Suprapubic skin (tissue), 4 donors: Measurements from ENCODE around the gene CXCL14.

ENCODE experiments used
- EP300 ChIP-seq: sonication (generic); formaldehyde crosslinking; IDR thresholded peaks from one replicate; pipeline ENCODE4 v1.6.1; 2017; ENCODE audit warnings: antibody characterized with exemption
- POLR2A ChIP-seq, 2 donors: fragments of 450-650 bp; IDR thresholded peaks; one replicate each; pipeline ENCODE4 v1.6.1; 2017; ENCODE audit warnings: antibody characterized with exemption in 2 of 2, mild to moderate bottlenecking in 2 of 2, moderate library complexity in 2 of 2
- POLR2AphosphoS5 ChIP-seq, 3 donors: sonication (generic); formaldehyde crosslinking; IDR thresholded peaks; one replicate each; pipeline ENCODE4 v1.6.1; 2017; ENCODE audit warnings: antibody characterized with exemption in 3 of 3

DNA sequence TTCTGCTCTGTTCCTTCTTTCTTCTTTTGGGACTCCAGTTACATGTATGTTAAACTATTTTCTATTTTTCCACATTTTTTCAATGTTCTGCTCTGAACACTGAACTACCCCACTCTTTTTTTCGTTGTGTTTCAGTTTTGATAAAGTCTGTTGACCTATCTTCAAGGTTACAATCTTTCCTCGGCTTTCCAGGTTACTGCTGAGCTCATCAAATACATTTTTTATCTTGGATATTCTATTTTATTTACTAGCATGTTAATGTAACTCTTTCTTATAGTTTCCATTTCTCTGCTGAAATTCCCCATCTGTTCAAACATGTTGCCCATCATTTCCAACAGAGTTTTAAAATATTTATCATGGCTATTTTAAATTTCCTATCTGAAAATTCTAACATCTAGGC is 56.8 kb downstream of the CXCL14 start:
- TF ChIP-seq EP300, result no peak
- no peak for TF ChIP-seq POLR2AphosphoS5 (IDR thresholded peaks at IDR 0.05)
- no peak for TF ChIP-seq POLR2A (IDR thresholded peaks at IDR 0.05)
